ENCODE results near the gene IFNLR1.
"Not testable (repeated sequence)": the region's sequence is repeated elsewhere in the genome, so short reads cannot be mapped to it uniquely, and the experiment has no call there.

The IFNLR1 gene

DNA sequence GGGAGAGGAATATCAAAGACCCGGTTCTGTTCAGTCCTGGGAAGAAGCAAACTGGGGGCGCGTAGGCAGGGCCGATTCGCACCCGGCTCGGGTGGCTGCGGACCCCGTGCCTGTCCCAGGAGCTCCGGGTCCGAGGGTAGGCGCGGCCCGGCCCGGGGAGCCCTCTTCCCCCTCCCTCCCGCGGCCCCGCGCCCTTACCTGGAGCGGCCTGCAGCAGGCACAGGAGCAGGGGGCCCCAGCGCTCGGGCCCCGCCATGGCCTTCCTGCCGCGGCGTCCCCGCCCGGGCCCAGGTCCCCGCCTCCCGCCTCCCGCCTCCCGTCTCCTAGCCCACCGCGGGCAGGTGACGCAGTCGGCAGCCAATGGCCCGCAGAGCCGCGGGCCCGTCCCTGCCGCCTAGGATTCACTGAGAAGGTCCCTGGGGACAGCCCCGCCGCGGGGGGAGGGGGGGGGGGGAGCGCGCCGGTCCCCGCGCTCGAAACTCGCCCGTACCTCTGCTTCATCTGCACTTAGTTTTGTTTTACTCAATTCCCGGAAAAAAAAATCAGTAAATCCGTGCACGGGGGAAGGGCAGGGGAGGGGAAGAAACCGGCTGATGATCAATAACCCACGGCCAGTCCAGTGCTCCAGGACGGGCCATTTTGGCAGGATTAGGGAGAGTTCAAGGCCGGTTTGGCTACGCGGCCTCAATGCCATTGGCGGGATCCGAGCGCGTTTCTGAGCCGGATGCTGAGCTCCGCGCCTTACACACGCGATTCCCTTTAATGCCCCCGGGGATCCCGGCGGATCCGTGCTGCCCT is at the start of gene IFNLR1:
Gene IFNLR1, minus strand, starts transcription at position 297 of the 798 bp plus-strand sequence. Its CDS starts 41 bp downstream, at position 256.
- DNase-seq, result no peak

DNA sequence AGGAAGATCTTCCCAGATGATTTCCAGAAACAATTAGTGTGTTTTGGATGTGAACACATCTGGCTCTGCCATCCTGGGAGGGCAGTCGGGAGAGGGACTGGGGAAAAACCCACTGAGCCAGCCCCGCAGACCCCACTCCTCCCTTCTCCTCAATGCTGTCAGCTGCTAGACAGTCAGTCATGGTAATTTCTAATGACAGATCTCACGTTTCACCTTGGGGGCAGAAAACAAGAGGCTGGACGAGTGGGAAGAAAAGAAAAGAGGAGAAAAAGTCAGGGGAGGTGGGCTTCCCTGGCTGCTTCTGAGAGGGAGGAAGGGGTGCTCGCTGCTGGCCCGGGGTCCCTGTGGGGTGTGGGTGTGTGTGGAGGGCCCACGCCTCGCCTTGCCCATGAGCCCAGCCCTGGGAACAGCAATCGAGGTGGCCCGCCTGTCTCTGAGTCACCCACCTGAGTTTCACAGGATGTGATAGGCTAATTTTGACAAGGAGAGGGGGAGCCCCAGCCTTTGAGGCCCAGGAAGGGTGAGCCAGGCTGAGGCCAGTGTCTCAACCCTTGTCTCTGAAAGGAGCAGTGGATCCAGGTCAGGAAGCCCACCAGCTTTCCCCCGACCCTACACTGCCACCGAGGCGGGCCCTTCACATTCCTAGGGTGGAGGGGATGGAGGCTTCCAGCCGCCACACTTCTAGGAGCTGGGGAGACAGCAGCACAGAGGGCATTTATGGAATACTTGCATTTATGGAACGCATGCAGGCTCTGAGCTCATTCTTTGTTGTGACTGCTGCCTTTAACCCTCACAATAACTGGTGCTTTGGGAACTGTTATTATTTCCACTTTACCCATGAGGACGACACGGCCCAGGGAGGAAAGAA is 49.1 kb upstream of the IFNLR1 start:
- DNase-seq, result no peak

DNA sequence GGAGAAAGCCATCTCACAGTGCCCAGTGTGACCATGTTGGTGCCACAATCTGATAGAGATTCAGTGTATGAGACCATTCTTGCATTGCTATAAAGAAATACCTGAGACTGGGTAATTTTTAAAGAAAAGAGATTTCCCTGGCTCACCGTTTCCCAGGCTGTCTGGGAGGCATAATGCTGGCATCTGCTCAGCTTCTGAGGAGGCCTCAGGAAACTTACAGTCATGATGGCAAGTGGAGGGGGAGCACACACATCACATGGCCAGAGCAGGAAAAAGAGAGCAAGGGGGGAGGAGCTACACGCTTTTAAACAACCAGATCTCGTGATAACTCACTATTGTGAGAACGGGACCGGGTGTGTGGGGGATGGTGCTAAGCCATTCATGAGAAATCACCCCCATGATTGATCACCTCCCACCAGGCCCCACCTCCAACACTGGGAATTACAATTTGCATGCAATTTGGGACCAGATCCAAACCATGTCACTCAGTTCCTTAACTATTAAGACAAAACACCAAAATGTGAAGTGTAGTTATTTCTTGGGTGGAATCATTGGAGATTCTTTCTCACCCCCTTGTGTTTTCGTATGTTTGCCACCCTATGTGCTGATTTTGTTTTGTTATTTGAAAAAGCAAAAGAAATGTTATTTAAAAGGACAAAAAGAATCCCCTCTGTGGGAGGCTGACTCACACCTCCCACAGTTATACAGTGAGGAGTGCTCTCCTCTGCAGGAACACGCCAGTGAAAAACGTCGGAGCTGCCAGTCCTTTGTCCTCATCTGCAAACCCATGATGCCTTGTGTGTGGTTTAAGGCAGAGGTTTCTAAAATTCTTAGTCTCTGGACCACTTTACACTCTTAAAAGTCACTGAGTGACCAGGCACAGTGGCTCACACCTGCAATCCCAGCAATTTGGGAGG is 46.9 kb upstream of the IFNLR1 start:
- no peak for DNase-seq

DNA sequence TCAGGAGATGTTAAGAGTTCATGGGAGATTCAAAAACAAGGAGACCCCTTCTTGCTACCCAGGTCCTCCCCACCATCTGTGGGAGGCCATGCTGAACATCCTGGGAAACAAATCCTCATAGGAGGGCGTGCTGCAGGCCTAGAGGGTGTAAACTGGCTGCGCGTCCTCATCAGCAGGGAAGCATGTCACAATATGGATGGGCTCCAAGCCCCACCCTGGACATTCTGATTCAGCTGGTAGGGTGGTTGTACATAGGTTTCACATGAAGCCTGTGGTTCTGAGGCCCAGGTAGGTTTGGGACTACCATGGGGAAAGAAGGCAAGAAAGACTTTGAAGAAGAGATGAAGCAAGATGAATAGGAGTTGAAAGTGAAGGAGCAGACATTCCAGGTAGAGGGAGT is 44.6 kb upstream of the IFNLR1 start:
- DNase-seq, result no peak

DNA sequence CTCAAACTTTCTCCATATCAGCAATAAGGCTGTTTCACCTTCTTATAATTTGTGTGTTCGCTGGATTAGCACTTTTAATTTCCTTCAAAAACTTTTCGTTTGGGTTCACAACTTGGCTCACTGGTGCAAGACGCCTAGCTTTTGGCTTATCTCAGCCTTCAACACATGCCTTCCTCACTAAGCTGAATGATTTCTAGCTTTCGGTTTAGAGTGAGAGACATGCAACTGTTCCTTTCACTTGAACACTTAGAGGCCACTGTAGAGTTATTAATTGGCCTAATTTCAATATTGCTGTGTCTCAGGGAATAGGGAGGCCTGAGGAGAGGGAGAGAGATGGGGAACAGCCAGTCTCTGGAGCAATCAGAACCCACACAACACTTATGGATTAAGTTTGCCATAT is 41.2 kb upstream of the IFNLR1 start:
- DNase-seq, result no peak

DNA sequence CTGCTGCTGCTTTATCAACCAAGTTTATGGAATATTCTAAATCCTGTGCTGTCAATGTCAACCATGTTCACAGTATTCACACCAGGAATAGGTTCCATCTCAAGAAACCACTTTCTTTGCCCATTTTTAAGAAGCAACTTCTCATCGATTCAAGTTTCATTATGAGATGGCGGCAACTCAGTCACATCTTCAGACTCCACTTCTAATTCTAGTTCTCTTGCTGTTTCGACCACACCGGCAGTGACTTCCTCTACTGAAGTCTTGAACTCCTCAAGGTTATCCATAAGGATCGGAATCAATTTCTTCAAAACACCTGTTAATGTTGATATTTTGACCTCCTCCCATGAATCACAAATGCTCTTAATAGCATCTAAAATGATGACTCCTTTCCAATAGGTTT is 39.7 kb upstream of the IFNLR1 start:
- DNase-seq, result no peak

DNA sequence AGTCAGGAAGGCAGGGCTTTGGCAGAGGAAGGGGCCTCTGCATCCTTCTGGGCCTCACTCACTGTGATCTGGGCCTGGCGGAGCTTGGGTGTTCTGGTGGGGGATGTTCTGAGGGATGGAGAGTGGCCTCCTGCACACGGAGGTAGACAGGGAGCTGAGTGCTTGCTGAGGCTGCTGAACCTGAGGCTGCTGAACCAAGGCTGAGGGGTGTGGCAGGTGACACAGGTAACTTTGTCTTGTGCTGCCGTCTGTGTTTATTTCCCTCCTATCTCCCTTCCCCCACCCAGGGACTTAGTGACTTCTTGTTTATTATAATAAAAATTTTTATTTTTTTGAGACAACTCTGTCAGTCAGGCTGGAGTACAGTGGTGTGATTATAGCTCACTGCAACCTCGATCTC is 37.7 kb upstream of the IFNLR1 start:
- no peak for DNase-seq

DNA sequence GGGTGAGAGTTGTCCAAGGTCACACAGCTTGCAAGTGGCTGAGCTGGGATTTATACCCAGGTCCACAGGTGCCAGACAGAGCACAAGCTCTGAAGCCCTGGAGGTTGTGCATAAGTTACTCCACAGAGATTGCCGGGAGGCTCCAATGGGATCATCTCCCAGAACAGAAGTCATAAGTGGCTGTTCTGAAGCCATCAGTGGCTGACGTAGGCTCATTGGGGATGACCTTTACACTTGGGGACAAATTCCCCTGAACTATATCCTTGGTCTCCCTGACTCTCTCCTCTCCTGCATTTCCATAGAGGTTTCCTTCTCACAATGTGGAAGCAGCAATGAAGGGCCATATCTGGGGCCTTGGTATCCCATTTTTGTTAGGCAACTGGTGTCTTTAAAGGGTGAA is 37.0 kb upstream of the IFNLR1 start:
- DNase-seq, result no peak

DNA sequence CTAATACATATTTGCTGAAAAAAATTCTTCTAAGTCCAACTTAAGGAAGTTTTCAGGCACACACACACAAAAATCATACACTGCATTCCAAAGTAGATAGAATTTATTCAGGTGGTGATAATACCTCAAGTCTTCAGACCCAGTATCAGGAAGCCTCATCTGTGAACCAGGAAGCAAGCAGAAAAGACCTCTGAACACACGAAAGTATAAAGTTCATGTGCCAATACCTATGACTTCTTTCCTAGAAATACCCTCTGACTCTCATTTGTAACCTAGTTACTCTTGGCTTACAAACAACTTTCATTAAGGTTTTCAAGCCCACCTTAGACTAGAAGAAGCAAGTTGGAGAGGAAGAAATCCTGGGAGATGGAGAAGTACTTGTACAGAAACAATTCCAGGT is 35.7 kb upstream of the IFNLR1 start:
- DNase-seq, result no peak

DNA sequence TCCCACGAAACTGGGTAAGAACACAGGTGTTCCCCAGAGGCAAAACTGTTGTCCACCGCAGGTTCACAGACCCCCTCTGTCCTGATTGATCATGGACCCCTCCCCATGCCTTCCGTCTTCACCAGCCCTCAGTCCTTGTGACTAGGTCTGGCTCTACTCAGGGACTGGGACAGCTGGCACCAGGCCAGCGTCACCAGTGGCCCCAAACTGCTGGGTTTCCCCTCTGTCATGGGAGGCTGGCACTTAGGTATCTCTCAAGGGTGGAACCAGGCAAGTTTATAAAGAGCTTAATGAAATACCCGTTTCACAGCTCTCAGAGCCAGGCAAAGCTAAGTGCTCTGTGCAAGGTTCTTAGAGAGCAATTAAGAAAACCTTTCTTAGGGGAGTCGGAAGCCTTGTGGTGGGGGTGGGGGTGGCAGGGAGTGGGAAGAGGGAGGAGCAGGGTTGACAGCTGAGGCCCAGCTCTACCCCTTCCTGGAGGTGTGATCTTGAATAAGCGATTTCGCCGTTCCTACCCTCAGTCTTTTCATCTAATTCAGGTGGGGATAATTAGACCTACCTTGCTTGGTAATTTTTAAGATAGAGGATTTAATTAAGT is 35.0 kb upstream of the IFNLR1 start:
- no peak for DNase-seq

DNA sequence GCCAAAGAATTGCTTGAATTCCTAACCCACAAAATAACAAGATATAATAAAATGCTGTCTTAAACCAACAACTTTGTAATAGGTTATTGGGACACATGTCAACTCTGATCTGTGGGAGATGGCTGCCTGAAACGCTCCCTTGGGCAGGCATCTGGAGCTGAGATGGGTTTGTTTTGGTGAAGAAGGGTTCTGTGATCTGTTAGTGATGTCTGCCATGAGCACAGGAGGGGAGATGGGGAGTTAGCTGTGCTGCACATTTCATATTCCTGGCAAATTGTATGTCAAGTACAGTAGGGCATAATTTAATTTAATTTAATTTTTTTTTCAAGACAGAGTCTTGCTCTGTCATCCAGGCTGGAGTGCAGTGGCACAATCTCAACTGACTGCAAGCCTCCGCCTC is 34.2 kb upstream of the IFNLR1 start:
- DNase-seq, result no peak

DNA sequence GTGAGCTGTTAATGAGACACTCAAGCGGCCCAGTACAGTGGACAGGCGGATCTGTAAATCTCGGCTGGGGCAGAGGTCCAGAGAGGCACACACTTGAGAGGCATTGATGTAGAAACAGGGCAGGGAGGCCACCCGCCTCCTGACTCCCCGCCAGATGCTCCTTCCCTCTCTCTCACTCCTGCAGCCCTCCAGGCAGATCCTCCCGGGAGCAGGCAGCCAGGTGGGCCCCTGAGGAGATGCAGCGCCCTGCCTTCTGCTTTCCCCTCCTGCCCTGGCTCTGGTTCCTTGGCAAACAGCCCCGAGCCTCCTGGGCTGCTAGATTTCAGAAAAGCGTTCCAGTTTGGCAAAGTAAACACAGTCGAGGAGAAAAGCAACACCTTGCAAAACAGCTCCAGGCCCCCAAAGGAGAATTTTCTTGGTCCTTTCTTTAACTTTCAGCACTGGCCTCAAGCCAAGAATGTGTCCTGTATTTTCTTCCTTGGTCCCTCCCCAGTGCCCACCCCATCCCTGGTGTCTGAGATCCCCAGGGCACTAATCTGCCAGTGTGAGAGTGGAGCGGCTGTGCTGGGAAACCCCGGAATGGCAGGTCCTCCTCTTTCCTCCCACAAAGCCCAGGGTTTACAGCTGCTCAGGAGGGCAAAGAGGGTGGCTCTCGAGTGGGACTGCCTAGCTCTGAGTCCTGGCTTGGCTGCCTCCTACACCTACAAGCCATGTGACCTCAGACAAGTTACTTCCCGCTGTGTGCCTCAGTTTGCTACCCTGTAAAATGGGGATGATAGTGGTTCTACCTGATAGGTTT is 29.4 kb upstream of the IFNLR1 start:
- DNase-seq, result no peak

DNA sequence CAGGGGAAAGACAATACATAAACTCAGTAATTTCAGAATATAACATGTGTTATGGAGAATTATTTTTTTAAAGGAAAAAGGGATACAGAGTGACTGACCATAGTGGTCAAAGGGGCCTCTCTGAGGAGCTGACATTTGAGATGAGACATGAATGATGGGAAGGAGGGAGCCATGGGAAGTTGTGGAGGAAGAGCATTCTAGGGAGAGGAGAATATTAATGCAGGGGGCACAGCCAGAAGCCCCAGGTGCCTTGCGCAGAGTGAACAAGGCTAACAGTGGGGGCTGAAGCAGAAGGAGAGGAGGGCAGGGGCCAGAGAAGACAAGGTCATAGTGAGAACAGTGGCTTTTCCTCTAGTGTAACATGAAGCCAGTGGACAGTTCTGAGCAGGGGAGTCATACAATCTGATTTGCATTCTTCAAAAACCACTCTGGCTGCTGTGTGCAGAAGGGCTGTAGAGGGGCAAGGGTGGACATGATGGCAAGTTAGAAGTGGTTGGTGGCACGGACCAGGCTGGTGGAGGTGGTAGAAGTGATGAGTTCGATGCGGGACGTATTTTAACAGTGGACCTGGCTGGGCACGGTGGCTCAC is 28.2 kb upstream of the IFNLR1 start:
- no peak for DNase-seq

DNA sequence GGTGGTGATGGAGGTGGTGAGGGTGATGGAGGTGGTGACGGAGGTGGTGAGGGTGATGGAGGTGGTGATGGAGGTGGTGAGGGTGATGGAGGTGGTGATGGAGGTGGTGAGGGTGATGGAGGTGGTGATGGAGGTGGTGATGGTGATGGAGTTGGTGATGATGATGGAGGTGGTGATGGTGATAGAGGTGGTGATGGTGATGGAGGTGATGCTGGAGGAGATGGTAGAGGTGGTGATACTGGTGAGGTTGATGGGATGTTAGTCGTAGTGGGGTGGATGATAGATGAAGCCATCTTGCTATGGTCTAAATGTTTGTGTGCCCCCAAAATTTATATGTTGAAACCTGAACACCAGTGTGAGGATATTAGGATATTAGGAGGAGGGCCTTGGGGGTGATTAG is 25.3 kb upstream of the IFNLR1 start:
- DNase-seq, result no peak

DNA sequence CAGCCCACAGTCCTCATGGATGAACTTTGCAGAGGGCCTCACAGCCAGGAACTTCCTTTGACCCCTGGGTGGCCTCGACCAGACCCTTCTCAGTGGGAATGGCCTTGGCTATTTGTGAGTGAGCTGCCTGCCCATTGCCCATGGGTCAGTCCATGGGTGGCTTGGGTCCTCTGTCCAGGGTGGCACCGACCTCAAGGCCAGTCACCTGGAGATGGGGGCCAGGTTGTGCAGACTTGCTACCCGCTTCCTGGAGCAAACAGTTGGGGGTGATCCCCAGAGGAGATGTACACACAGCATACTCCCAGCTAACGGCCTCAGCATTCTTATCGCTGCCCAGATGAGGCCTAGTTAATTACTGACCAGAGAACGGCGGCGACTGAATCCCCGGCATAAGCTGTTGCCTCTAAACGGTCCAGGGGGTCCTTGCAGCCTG is 23.1 kb upstream of the IFNLR1 start:
- DNase-seq, result no peak

DNA sequence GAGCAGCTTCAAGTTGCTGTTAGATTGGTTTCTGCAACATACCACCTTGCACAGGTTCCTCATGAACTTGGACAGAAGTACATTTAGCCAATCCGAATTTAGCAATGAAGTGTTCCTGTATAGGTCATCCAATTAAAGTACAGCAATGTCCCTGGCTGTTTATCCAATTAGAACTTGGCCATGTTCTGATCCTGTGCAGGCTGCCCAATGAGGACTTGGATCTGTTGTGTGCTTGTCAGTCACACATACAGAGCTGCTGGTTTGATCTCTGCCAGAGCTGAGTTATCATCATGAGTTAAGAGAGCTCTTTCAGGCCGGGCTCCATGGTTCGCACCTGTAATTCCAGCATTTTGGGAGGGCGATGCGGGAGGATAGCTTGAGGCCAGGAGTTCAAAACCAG is 22.0 kb upstream of the IFNLR1 start:
- DNase-seq, result no peak

DNA sequence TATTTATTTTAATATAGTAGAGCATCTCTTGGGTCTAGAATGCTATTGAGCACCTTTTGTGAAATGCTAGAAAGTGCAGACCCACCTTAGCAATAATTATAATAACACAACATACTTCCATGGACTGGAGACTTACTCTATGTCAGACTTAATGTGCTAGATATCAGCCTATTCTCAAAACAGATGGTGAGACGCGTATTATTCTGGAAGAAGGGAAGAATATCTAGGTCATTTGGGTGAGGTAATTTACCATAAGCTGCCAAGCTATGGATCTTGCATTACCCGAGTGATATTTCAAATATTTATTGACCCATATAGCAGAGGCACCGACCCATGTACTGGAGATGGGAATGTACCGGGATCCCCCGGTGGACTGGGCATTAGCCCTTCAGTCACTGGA is 20.6 kb upstream of the IFNLR1 start:
- DNase-seq, result no peak

DNA sequence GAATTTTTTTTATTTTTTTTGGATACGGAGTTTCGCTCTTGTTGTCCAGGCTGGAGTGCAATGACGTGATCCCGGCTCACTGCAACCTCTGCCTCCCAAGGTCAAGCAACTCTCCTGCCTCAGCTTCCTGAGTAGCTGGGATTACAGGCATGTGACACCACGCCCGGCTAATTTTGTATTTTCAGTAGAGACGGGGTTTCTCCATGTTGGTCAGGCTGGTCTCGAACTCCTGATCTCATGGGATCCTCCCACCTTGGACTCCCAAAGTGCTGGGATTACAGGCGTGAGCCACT is 20.3 kb upstream of the IFNLR1 start:
- not testable (repeated sequence) for DNase-seq

DNA sequence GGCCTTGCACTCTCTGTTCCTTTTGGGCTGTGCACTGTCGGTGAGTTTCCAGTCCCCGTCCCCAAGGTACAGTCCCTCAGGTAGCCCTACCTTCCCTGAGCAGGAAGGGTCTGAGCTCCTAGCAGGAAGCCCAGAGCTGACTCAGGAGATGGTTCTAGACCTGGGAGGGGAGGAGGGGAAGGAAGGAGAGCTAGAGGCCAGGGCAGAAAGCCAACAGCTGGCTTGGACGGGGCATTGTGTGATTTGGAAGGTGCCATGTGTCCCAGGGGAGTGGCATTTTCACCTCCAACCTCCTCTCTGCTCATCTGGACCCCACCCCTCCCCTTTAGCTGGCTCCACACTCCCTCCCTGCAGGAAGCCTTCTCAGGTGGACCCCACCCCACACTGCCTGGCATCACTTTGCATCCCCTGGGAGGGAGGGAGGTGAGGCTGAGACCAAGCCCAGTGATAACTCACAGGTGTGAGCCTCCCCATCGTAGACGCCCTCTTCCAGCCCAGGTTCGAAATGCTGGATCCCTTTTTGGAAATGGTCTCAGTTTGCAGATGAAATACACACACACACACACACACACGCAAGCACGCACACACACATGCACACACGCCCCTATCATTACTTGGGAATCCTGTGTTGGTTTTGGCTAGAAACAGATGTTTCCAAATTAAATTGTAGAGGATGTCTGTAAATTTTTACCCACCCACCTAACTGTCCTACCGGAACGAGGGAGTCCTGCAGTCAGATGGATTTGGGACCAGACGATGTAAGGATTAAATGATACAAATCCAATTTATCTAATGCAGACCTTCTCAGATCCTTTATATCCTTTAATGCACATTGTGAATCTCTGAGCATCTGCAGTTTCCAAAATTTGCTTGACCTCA is 19.7 kb upstream of the IFNLR1 start:
- no peak for DNase-seq

DNA sequence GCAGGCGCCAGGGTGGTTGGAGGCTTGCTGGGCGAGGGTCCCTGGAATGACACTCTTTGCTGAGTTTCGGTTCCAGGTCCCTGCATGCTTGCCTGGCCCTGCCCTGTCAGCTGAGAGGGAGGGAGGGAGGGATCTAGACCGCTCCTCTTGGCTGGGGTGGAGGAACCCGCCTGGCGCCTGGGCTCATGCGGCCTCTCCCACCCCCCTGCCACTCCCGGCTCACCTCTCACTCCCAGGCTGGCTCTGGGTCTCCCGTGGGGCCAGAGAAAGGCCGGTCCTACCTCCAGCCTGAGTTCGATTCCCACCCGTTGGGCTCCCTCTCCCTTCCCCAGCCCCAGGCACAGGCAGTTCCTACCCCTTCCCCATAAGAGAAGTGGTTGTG is 19.0 kb upstream of the IFNLR1 start:
- no peak for DNase-seq
